MM.1S (cell line): Measurements from ENCODE around the gene DYNLRB1.
"Not testable (repeated sequence)": the region's sequence is repeated elsewhere in the genome, so short reads cannot be mapped to it uniquely, and the experiment has no call there.

Experiments used
- DNase-seq: peaks from one replicate; pipeline ENCODE4 v3.0.0-alpha.2; 2015
- H2AFZ ChIP-seq: fragments of 300-600 bp; sonication (generic); 2 replicates; pipeline ENCODE4 v1.6.0; 2016; ENCODE audit warnings: antibody characterized with exemption, low read length
- H3F3A ChIP-seq: fragments of 300-600 bp; sonication (generic); 2 replicates; pipeline ENCODE4 v1.6.1; 2016; ENCODE audit warnings: mild to moderate bottlenecking, antibody characterized with exemption, low read length, moderate library complexity, mixed read lengths; ENCODE audit not compliant: insufficient read depth
- H3K27ac ChIP-seq: fragments of 300-600 bp; sonication (generic); 2 replicates; pipeline ENCODE4 v1.5.1; 2016; ENCODE audit warnings: mild to moderate bottlenecking, low read length
- H3K27me3 ChIP-seq: fragments of 300-600 bp; sonication (generic); replicated peaks from 2 replicates; pipeline ENCODE4 v1.6.0; 2016; ENCODE audit warnings: low read length; ENCODE audit not compliant: insufficient read depth
- H3K36me3 ChIP-seq: fragments of 300-600 bp; sonication (generic); replicated peaks from 2 replicates; pipeline ENCODE4 v1.6.1; 2016; ENCODE audit warnings: mild to moderate bottlenecking, low read length, mixed read lengths; ENCODE audit not compliant: insufficient read depth
- H3K4me1 ChIP-seq: fragments of 300-600 bp; sonication (generic); 2 replicates; pipeline ENCODE4 v1.6.1; 2016; ENCODE audit warnings: low read length, mixed read lengths
- H3K4me2 ChIP-seq: fragments of 300-600 bp; sonication (generic); 2 replicates; pipeline ENCODE4 v1.6.0; 2016; ENCODE audit warnings: low read depth, low read length
- H3K4me3 ChIP-seq: fragments of 300-600 bp; sonication (generic); 2 replicates; pipeline ENCODE4 v1.5.1; 2016; ENCODE audit warnings: low read length, mixed read lengths
- H3K79me2 ChIP-seq: fragments of 300-600 bp; sonication (generic); 2 replicates; pipeline ENCODE4 v1.6.1; 2016; ENCODE audit warnings: mixed run types, low read length, mixed read lengths
- H3K9ac ChIP-seq: fragments of 300-600 bp; sonication (generic); 2 replicates; pipeline ENCODE4 v1.6.1; 2016; ENCODE audit warnings: low read length, mixed read lengths
- H3K9me2 ChIP-seq: fragments of 300-600 bp; sonication (generic); replicated peaks from 2 replicates; pipeline ENCODE4 v1.6.1; 2016; ENCODE audit warnings: mild to moderate bottlenecking, low read length, mixed read lengths; ENCODE audit not compliant: insufficient read depth
- H3K9me3 ChIP-seq: fragments of 300-600 bp; sonication (generic); replicated peaks from 2 replicates; pipeline ENCODE4 v1.6.1; 2016; ENCODE audit warnings: mild to moderate bottlenecking, low read length, mixed read lengths; ENCODE audit not compliant: insufficient read depth
- H4K20me1 ChIP-seq: fragments of 300-600 bp; sonication (generic); 2 replicates; pipeline ENCODE4 v1.6.1; 2016; ENCODE audit warnings: mild to moderate bottlenecking, low read length, moderate library complexity, mixed read lengths; ENCODE audit not compliant: insufficient read depth
- CTCF ChIP-seq: fragments of 300-600 bp; sonication (generic); IDR thresholded peaks from 2 replicates; pipeline ENCODE4 v1.5.1; 2016; ENCODE audit warnings: antibody characterized with exemption, low read length, mixed read lengths
- EZH2 ChIP-seq: fragments of 300-600 bp; sonication (generic); optimal IDR thresholded peaks from 2 replicates; pipeline ENCODE3; 2017; ENCODE audit warnings: low read depth, mild to moderate bottlenecking, antibody characterized with exemption, low read length, mixed read lengths
- EZH2phosphoT487 ChIP-seq: fragments of 300-600 bp; sonication (generic); IDR thresholded peaks from 2 replicates; pipeline ENCODE4 v1.6.1; 2018; ENCODE audit warnings: antibody characterized with exemption, low read length

DYNLRB1 gene

GRCh38 chr20:34473262-34473883 is 42.8 kb upstream of the DYNLRB1 start:
- no peak overlapping the region for H3K9ac ChIP-seq
- no peak overlapping the region for H3K4me3 ChIP-seq
- no peaks in the 10 kb centered on the region for H3K9me2 ChIP-seq
- H4K20me1 ChIP-seq: no peaks in the 10 kb centered on the region
- H3K4me2 ChIP-seq: peak overlapping the region; percentile 71; the same call in 1 of the 2 replicates
- H3K79me2 ChIP-seq: peaks cover 21% of the 10 kb centered on the region
- H3K27ac ChIP-seq: peak overlapping the region; percentile 78; the same call in 1 of the 2 replicates
- no peak for TF ChIP-seq EZH2
- TF ChIP-seq CTCF: peak; percentile 54
- no peaks in the 10 kb centered on the region for H3K36me3 ChIP-seq
- H3K27me3 ChIP-seq: no peaks in the 10 kb centered on the region
- H3K4me1 ChIP-seq: peaks cover 42% of the 10 kb centered on the region
- DNase-seq: peak; percentile 41
- peaks cover 30% of the 10 kb centered on the region for H3F3A ChIP-seq
- no peak overlapping the region for H2AFZ ChIP-seq
- H3K9me3 ChIP-seq: no peaks in the 10 kb centered on the region

GRCh38 chr20:34475979-34476736 is 40.1 kb upstream of the DYNLRB1 start:
- peak; percentile 70 for DNase-seq
- H3K27ac ChIP-seq: no peak overlapping the region
- TF ChIP-seq EZH2 (no peak), CTCF (peak; percentile 54), EZH2phosphoT487 (no peak)
- H3K27me3 ChIP-seq: no peaks in the 10 kb centered on the region
- no peak overlapping the region for H2AFZ ChIP-seq
- no peaks in the 10 kb centered on the region; the same call in 1 of the 2 replicates for H3K36me3 ChIP-seq
- H3K9me2 ChIP-seq: no peaks in the 10 kb centered on the region
- H3K79me2 ChIP-seq: peaks cover 24% of the 10 kb centered on the region
- no peaks in the 10 kb centered on the region for H3K9me3 ChIP-seq
- peak overlapping the region; percentile 52 for H3K4me2 ChIP-seq
- no peak overlapping the region; the same call in 1 of the 2 replicates for H3K9ac ChIP-seq
- H4K20me1 ChIP-seq: no peaks in the 10 kb centered on the region
- H3F3A ChIP-seq: peaks cover 22% of the 10 kb centered on the region
- H3K4me1 ChIP-seq: peaks cover 21% of the 10 kb centered on the region
- no peak overlapping the region for H3K4me3 ChIP-seq

- Histone ChIP-seq H3F3A (peaks cover 8% of the 10 kb centered on the region; the same call in 1 of the 2 replicates), H3K27ac (no peak overlapping the region), H3K4me2 (no peak overlapping the region), H3K4me1 (peaks cover 5% of the 10 kb centered on the region; the same call in 1 of the 2 replicates), H3K9ac (no peak overlapping the region), H3K27me3 (no peaks in the 10 kb centered on the region), H3K9me2 (no peaks in the 10 kb centered on the region), H2AFZ (no peak overlapping the region), H3K4me3 (no peak overlapping the region), H4K20me1 (no peaks in the 10 kb centered on the region), H3K36me3 (no peaks in the 10 kb centered on the region; the same call in 1 of the 2 replicates), H3K79me2 (peaks cover 17% of the 10 kb centered on the region), H3K9me3 (no peaks in the 10 kb centered on the region)
- DNase-seq: no peak
- TF ChIP-seq CTCF (no peak), EZH2 (no peak), EZH2phosphoT487 (no peak)
These were observed 36.6 kb upstream of the DYNLRB1 start for GRCh38 chr20:34479627-34480026.

GRCh38 chr20:34482154-34482553 is 34.1 kb upstream of the DYNLRB1 start:
- H3K4me2 ChIP-seq, H3K4me1 ChIP-seq, H2AFZ ChIP-seq, H3K4me3 ChIP-seq, H3K27me3 ChIP-seq, H3K27ac ChIP-seq, H3K9me3 ChIP-seq, H3K9me2 ChIP-seq, H3K9ac ChIP-seq, H3F3A ChIP-seq, DNase-seq, H3K36me3 ChIP-seq, H4K20me1 ChIP-seq: not testable (repeated sequence)
- H3K79me2 ChIP-seq: peaks cover 14% of the 10 kb centered on the region; the same call in 1 of the 2 replicates

GRCh38 chr20:34483585-34484220 is 32.5 kb upstream of the DYNLRB1 start:
- H3F3A ChIP-seq, DNase-seq, H3K4me3 ChIP-seq, H3K36me3 ChIP-seq, H2AFZ ChIP-seq, H3K4me1 ChIP-seq, H3K4me2 ChIP-seq, H4K20me1 ChIP-seq, H3K27ac ChIP-seq, H3K79me2 ChIP-seq, H3K9ac ChIP-seq, H3K27me3 ChIP-seq, H3K9me2 ChIP-seq, H3K9me3 ChIP-seq: not testable (repeated sequence)
